Muscle layer of colon (tissue), 2 donors: Measurements from ENCODE around the gene CRX.
"Not testable (repeated sequence)": the region's sequence is repeated elsewhere in the genome, so short reads cannot be mapped to it uniquely, and the experiment has no call there.

Source experiments
- H3K27ac ChIP-seq: one replicate; pipeline ENCODE4 v1.7.0; 2013; ENCODE audit warnings: low read depth, mild to moderate bottlenecking, low read length, moderate library complexity
- H3K27me3 ChIP-seq, 2 donors: one replicate each; pipeline ENCODE4 v1.7.0; 2013; ENCODE audit warnings: low read length in 2 of 2, mild to moderate bottlenecking in 2 of 2; ENCODE audit not compliant: insufficient read depth in 2 of 2, control insufficient read depth in 1 of 2
- H3K36me3 ChIP-seq: one replicate; pipeline ENCODE4 v1.7.0; 2013; ENCODE audit warnings: mild to moderate bottlenecking, low read length; ENCODE audit not compliant: insufficient read depth
- H3K4me1 ChIP-seq: one replicate; pipeline ENCODE4 v1.7.0; 2013; ENCODE audit warnings: mild to moderate bottlenecking, low read length; ENCODE audit not compliant: insufficient read depth
- H3K4me3 ChIP-seq, 2 donors: one replicate each; pipeline ENCODE4 v1.7.0; 2013; ENCODE audit warnings: low read length in 2 of 2, low read depth in 1 of 2, mild to moderate bottlenecking in 1 of 2, moderate library complexity in 1 of 2
- H3K9ac ChIP-seq: one replicate; pipeline ENCODE4 v1.7.0; 2013; ENCODE audit warnings: low read length
- H3K9me3 ChIP-seq: one replicate; pipeline ENCODE4 v1.7.0; 2013; ENCODE audit warnings: mild to moderate bottlenecking, low read length
- donor health status: abdominal sarcoma.
- donor health status: Adenocarcinoma of cecum.

Gene CRX

GRCh38 chr19:47789811-47790210 lies 31.9 kb upstream of the CRX start:
- H3K9ac ChIP-seq, H3K9me3 ChIP-seq, H3K4me1 ChIP-seq, H3K4me3 ChIP-seq, H3K27me3 ChIP-seq, H3K27ac ChIP-seq: not testable (repeated sequence)
- H3K36me3 ChIP-seq: peaks cover 23% of the 10 kb centered on the region

DNA sequence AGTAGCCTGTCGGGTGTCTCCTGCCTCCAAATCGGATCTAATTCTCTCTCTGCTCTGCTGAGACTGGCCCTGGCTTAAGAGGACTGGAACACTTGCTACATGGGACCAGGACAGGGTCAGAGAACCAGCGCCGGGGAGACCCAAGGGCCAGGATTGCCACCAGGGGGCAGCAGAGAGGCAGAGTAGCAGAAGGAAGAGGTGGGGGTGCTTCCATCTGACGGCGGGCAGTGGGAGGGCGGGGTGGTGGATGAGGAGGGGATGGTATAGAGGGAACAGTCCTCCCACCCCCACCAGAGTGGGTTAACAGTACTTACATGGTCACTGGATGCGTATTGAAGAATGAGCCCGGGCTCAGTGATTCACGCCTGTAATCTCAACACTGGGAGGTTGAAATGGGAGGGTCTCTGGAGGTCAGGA lies 31.3 kb upstream of the CRX start:
- Histone ChIP-seq H3K27me3 (no peaks in the 10 kb centered on the region), H3K36me3 (peaks cover 20% of the 10 kb centered on the region), H3K27ac (no peak overlapping the region), H3K4me3 (no peak overlapping the region), H3K9me3 (no peaks in the 10 kb centered on the region), H3K4me1 (peaks cover 4% of the 10 kb centered on the region), H3K9ac (no peak overlapping the region)

DNA sequence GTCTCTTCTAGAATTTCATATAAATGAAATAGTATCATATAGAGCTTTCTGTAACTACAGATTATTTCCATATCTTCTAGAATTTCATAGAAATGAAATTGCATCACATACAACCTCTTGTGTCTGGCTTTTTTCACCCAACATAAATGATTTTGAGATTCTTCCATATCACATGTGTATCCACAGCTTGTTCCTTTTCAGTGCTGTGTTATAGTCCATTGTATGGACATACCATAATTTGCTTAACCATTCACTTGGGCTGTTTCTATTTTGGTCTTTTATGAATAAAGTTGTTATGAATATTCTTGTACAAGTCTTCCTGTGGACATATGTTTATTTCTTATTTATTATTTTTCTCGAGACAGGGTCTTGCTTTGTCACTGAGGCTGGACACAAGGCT lies 29.1 kb upstream of the CRX start:
- peaks cover 5% of the 10 kb centered on the region for H3K36me3 ChIP-seq
- no peaks in the 10 kb centered on the region for H3K27me3 ChIP-seq
- H3K9me3 ChIP-seq: no peaks in the 10 kb centered on the region
- H3K27ac ChIP-seq: no peak overlapping the region
- H3K4me3 ChIP-seq: no peak overlapping the region
- peaks cover 4% of the 10 kb centered on the region for H3K4me1 ChIP-seq
- no peak overlapping the region for H3K9ac ChIP-seq

DNA sequence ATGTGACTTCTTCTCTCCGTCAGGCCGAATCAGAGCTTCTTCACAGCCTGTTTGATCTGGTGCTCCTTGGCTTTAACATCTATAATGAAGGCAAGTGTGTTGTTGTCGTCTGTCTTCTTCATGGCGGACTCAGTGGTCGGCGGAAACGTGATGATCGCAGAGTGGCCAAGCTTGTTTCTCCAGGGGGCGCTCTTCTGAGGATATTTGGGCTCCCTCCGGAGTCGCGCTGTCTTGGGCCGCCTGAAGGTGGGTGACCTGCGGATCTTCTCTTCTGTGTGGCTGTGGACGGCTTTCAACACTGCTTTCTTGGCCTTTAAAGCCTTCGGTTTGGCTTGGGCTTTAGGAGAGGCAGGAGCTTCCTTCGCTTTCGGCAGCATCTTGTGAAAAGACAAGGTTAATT lies 27.2 kb upstream of the CRX start:
- H3K36me3 ChIP-seq: no peaks in the 10 kb centered on the region
- H3K27ac ChIP-seq: no peak overlapping the region
- no peaks in the 10 kb centered on the region for H3K27me3 ChIP-seq

GRCh38 chr19:47796785-47797184 lies 25.0 kb upstream of the CRX start:
- Histone ChIP-seq H3K9me3 (no peaks in the 10 kb centered on the region), H3K27me3 (no peaks in the 10 kb centered on the region), H3K4me1 (no peaks in the 10 kb centered on the region), H3K4me3 (no peak overlapping the region), H3K27ac (no peak overlapping the region), H3K36me3 (no peaks in the 10 kb centered on the region), H3K9ac (no peak overlapping the region)

More for the DNA sequence above, 27.2 kb upstream of the CRX start:
- Histone ChIP-seq H3K9me3 (no peaks in the 10 kb centered on the region), H3K4me3 (no peak overlapping the region), H3K4me1 (peaks cover 4% of the 10 kb centered on the region), H3K9ac (no peak overlapping the region)

GRCh38 chr19:47797996-47798903 lies 23.5 kb upstream of the CRX start:
- Histone ChIP-seq H3K9me3 (no peaks in the 10 kb centered on the region), H3K4me1 (no peaks in the 10 kb centered on the region), H3K36me3 (no peaks in the 10 kb centered on the region), H3K4me3 (no peak overlapping the region), H3K27ac (no peak overlapping the region), H3K27me3 (no peaks in the 10 kb centered on the region), H3K9ac (no peak overlapping the region)

DNA sequence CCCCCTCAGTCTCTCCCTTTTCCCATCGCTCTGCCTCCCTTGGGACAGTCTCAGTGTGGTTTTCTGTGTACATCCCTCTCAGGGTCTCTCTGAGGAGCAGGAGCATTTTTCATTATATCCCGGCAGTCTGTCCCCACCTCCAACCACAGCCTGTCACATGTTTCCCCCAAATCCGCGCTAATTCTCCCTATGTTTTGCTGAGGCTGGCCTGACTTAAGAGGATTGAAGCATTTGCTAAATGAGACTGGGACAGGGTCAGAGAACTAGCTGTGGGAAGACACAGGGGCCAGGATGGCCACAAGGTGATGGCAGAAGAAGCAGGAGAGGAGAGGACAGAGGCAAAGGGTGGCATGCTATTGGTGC lies 22.9 kb upstream of the CRX start:
- Histone ChIP-seq H3K4me3 (no peak overlapping the region), H3K36me3 (no peaks in the 10 kb centered on the region), H3K9me3 (no peaks in the 10 kb centered on the region), H3K4me1 (no peaks in the 10 kb centered on the region), H3K27me3 (no peaks in the 10 kb centered on the region), H3K9ac (no peak overlapping the region), H3K27ac (no peak overlapping the region)

DNA sequence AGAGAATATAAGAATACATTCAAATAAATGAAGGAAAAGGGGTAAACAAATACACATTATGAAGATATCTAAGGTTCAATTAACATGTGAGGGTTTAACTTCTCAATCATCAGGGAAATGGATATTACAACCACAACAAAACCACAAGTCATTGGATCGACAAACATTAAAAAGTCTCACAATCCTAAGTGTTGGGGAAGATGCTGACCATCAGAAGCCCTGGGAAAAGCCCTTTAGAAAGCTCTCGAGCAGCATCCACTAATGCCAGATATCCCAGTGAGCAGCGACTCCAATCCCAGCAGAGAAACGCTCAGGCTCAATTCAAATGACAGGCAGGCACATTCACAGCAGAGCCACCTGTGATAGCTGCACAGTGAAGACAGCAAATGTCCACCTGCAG lies 20.5 kb upstream of the CRX start:
- Histone ChIP-seq H3K9ac (no peak overlapping the region), H3K9me3 (no peaks in the 10 kb centered on the region), H3K27me3 (no peaks in the 10 kb centered on the region), H3K36me3 (no peaks in the 10 kb centered on the region), H3K27ac (no peak overlapping the region), H3K4me1 (no peaks in the 10 kb centered on the region), H3K4me3 (no peak overlapping the region)

DNA sequence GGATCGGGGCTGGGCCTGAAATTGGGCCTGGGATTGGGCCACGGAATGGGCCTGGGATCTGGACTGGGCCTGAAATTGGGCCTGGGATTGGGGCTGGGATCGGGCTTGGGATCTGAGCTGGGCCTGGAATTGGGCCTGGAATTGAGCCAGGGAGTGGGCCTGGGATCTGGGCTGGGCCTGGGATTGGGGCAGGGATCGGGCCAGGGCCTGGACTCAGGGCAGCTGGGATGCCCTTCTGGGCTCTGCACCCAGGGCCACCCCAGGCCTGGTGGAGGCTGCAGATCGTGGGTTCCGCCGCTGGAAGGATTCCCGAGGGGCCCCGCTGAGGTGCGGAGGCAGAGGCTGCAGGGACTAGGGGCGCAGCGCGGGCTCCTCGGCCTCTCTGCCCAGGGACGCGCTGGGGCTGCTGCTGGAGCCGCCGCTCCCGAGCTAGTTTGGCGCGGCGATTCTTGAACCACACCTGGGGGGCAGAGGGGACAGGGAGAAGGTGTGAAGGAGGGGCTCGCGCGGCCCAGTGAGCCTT lies 19.2 kb upstream of the CRX start:
- no peaks in the 10 kb centered on the region for H3K9me3 ChIP-seq

GRCh38 chr19:47803148-47803547 lies 18.6 kb upstream of the CRX start:
- H3K27ac ChIP-seq, H3K9me3 ChIP-seq, H3K9ac ChIP-seq, H3K4me1 ChIP-seq, H3K4me3 ChIP-seq, H3K27me3 ChIP-seq, H3K36me3 ChIP-seq: not testable (repeated sequence)

More for the DNA sequence above, 19.2 kb upstream of the CRX start:
- Histone ChIP-seq H3K27me3 (no peaks in the 10 kb centered on the region), H3K27ac (no peak overlapping the region), H3K36me3 (no peaks in the 10 kb centered on the region), H3K4me3 (no peak overlapping the region), H3K9ac (no peak overlapping the region), H3K4me1 (no peaks in the 10 kb centered on the region)

- not testable (repeated sequence) for H3K4me3 ChIP-seq, H3K4me1 ChIP-seq, H3K9me3 ChIP-seq, H3K9ac ChIP-seq, H3K36me3 ChIP-seq, H3K27ac ChIP-seq, H3K27me3 ChIP-seq
These were observed 18.1 kb upstream of the CRX start for GRCh38 chr19:47803671-47804070.

GRCh38 chr19:47804451-47804850 lies 17.3 kb upstream of the CRX start, which contains the start of gene TPRX1:
Gene TPRX1 (minus strand): TSS chr19:47804551. CDS start chr19:47804539, 12 bp downstream.
- not testable (repeated sequence) for H3K9ac ChIP-seq, H3K27me3 ChIP-seq, H3K4me1 ChIP-seq, H3K36me3 ChIP-seq, H3K9me3 ChIP-seq, H3K4me3 ChIP-seq, H3K27ac ChIP-seq
